Activated CD4-positive, alpha-beta T cell treated with anti-CD3 and anti-CD28 coated beads, Interleukin-2, amount 50 U/mL, for 16 hours (primary cell): ENCODE data around the gene ARFGAP1.
"Not testable (repeated sequence)": the region's sequence is repeated elsewhere in the genome, so short reads cannot be mapped to it uniquely, and the experiment has no call there.

Experiments
- DNase-seq: peaks from one replicate; pipeline ENCODE4 v3.0.0-alpha.2; 2020

ARFGAP1 gene

DNA sequence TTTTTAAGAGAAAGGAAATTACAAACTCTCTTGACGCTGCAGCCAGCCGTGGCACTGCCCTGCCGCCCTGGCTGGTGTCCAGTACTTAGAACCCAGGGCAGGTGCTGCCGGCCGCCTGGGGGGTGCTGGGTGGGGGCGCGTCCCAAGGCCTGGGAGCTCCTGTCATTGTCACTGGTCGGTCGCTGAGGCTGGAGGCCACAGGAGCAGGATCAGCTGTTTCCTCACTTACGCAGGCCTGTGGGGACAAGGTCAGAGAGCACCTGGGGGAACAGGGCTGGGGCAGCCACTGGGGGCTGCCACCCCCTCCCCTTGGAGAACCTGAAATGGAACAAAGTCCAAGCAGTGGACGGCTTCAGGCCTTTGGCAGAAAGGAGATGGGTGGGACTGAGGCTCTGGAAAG lies 31.3 kb upstream of the ARFGAP1 start:
- no peak for DNase-seq

DNA sequence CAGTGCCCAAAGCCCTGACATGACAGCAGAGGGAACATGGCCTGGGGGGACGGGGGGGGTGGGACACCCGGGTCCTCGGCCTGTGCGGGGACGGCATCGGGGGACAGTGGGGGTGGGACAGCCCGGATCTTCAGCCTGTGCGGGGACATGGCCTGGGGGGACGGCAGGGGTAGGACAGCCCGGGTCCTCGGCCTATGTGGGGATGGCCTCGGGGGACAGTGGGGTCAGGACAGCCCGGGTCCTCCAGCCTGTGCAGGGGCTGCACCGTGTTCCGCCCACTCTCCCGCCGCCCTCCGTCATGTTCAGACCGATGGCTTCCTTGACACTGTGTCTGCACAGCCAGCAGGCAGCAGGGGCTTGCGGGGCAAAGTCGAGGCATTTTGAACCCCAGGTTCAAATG lies 29.9 kb upstream of the ARFGAP1 start:
- no peak for DNase-seq

DNA sequence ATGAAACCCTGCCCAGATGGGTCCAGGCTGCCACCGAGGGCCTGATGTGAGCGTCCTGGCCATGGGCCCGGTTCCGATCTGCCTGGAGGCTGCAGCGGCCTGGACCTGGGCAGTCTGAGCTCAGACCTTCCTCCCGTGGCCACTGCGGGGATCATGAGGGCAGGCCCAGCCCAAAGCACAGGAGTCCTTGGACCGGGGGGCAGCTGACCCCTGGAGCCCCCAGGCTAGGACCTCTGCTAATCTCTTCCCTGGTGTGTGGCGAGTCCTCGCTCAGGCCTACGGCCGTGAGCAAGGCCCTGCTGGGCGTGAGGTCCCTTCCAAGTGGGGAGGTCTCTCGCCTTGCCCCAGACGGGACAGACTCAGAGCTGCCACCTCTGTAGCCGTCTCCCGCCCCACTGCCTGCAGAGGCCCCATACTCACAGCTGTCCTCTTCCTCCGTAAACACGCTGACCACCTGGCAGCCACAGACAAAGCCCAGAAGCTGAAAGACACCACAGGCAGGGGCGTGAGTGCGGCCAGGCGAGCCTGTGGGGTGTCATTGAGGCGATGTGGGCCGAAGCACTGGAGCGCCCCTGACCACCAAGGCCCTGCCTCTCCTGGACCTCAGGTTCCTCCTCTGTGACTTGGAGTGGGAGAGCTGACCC lies 28.9 kb upstream of the ARFGAP1 start:
- no peak for DNase-seq

DNA sequence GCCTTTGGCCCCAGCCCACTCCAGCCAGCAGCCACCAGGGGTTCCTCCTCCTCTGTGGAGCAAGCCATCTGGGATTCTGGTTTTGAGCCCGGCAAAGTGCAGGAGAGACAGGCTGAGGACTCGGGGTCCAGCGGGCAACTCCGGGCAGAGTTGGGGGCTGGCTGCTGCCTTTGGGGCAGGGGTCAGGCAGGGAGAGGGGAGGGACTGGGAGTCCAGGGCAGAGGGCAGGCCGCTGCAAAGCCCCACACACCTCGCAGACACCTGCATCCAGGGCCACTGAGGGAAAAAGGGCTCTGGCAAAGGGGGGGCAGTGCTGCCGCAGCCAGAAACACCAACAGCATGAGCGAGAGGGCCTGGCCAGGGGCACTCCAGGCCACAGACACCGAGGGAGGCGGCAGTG lies 28.1 kb upstream of the ARFGAP1 start:
- DNase-seq = no peak

DNA sequence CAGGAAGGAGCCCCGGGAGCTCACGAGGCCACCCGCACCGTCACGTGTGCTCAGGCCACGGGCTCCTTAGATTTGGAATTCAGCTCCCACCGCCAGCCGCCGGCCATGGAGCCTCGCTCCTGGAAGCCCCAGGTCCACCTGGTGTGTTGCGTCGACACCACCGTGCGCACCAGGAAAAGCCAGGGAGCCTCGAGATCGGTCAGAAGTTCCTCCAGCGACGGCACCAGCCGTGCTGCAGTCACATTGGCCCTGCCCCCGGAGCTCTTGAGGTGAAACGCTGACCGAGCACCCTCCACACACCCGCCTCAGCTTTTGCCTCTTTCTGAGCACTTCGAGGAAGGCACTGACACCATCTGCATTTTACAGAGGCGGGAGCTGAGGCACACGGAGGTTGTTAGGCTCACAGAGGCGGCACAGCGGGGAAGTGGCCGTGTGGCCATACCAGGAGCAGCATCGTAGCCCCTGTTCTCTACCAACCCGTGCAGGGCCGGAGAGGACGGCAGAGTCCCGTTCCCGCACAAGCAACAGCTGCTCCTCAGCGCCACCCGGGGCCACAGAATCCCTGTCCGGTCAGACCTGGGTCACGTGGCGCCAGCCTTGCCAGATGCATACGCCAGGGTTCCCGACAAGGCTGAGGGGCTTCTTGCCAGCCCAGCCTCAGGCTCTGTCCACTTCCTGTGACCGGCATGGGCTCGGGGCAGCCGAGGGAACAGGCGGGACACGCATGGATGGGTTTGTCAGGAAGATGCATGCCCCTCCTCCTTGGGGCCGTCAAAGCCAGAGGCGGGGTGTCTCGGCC lies 25.9 kb upstream of the ARFGAP1 start:
- DNase-seq = no peak

DNA sequence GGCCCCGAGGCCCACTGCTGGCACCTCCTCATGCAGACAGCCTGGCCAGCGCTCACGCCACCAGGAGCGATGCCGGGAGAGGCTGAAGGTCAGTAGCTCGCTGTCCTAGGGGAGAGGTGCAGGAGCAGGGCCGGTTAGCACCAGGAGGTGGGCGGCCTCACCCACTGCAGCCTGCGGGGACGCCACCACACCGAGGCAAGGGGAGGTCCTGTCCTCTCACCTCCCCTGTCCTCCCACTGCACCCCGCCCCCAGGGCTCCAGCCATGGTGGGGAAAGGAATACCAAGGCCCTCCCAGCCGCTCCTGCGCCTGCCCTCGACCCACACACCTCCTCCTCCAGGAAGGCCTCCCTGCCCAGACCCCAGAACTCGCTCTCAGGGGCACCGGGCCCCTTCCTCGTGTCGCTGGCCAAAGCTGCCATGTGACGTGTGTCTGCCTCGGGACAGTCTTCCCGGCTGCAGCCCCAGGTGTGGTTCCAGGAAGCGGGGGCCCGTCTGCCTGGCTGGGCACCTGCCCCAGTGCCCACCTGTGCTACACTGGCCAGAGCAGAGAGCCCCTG lies 24.9 kb upstream of the ARFGAP1 start:
- DNase-seq = no peak

DNA sequence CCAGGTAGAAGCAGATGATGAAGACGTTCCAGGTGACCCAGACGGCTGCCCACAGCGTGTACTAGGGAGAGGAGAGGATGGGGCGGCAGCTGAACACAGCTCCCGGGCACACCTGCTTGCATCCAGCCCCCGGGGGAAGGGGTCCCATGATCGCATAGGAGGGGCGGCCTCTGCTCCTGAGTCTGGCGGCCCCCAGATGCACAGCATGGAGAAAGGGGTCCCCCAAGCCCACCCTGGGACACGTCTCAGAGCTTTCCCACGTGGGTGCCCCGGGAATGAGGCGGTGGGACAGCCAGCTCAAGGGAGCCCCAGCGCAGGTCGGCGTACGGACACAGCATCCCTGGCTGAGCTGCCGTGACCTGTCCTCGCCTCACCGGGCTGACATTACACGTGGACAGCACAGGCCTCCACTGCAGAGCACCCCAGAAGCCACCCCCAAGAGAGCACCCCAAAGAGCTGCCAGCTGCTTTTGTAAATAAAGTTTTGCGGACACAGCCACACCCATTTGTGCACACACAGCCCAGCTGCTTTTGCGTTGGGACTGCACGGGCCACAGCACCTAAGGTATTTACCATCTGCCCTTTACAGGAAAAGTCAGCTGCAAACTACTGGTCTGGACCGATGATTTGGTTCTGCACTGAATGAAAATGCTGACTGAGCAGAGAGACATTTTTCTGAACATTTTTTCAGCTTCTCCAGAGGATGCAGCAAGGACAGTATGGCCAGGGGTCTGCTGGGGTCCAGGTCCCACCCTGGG lies 23.6 kb upstream of the ARFGAP1 start:
- no peak for DNase-seq

DNA sequence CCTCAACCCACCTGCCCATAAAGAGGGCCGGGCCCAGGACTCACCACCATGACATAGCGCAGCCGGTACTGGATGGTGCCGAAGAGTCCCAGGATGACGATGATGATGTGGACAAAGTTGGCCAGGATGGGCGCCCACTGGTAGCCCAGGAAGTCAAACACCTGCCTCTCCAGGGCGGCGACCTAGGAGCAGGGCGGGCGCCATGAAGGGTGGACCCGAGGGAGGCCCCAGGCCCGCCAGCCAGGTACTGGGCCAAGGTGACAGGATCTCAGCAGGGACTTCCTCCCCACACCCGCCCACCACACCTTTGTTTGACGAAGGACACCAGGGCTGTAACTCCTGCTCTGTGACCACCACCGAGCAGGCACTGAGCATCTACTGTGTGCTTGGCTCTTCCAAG lies 22.7 kb upstream of the ARFGAP1 start:
- no peak for DNase-seq

DNA sequence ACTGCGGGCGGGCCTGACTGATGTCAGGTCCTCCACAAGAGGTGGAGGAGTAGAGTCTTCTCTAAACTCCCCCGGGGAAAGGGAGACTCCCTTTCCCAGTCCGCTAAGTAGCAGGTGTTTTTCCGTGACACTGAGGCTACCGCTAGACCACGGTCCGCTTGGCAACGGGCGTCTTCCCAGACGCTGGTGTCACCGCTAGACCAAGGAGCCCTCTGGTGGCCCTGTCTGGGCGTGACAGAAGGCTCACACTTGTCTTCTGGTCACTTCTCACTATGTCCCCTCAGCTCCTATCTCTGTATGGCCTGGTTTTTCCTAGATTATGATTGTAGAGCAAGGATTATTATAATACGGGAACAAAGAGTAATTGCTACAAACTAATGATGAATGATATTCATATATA lies 21.3 kb upstream of the ARFGAP1 start:
- DNase-seq = not testable (repeated sequence)

DNA sequence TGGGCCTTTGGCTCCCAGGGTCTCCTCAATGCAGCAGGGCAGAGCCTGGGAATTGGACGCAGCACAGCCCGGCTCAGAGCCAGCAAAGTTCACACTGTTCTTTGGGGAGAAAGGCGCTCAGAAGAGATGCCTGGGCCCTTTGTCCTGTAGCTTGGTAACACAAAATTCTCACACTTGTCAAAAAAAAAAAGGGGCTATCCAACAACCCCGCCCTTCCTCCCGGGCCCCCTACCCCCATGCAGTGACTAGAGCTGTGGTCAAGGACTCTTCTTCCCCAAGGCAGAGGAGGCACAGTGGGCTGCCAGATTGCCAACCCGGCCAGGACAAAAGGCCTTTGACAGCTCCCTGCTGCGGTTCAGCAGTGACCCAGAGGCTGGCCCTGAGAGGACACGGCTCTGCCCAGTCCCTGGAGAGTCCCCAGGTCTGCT lies 20.3 kb upstream of the ARFGAP1 start:
- no peak for DNase-seq

DNA sequence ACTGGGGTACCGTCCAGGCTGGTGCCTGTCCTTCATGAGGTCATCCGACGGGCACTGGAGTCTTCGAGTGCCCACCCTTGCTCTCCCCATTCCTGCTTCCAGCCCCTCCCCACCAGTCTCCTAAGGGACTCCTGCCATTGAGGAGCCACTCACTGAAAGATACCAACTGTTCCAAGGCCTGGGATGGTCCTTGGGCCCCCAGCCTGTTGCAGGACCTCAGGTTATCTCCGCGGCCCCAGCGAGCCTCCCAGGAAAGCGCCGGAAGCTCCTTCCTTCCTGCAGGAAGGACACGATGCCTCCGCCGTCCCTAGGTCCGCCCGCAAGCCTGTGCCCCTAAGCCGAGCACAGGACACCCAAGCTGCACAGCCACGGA lies 19.6 kb upstream of the ARFGAP1 start:
- no peak for DNase-seq

DNA sequence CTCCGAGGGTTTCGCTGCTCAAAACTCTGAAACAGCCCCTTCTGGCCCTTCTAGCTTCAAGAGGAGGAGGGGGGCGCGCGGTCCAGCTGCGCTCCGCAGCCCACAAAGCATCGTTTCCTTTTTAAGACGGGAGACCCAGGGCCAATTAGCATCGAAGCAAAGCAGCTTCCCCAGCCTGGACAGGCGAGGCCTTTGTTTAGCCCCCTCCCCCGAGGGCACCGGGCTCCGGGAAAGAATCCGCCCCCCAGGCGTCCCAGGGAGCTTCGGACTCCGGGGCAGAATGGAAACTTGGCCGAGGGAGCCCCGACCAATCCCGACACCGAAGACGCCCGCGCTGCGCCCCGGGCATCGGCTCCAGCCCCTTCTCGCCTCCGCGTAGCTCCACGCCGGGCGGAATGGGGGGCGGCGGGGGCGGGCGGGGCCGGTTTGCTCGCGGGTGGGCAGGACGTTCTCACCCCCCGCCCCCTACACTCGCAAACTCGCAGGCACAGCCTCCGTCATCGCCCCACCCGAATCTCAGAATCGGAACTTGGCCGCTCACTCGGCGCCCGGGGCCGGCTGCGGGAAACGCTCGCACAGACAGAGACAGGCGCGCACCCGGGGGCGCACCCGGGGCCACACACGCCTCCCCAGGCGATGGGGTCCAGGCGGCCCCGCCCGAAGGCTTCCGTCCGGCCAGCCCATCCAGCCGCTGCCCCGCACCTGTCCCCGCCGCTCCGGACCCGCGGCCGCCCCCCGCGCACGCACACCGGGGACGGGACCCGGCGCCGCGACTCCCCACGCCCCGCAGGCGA lies 19.0 kb upstream of the ARFGAP1 start:
- DNase-seq = no peak

DNA sequence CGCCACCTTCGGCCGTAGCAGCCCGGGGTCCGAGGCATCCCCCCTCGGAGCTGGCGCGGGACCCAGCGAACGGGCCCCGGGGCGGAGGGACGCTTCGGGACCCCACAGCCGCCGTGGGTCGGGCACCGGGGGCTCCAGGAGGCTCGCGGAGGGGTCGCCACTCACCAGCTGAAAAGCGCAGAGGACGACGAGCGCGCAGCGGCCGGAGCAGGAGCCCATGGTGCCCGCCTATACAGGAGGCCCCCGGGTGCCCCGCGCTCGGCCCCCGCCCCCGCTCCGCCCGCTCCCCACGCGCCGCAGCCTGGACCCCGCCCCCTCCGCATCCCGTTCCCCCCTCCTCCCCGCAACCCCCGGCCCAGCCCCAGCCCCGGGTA lies 18.4 kb upstream of the ARFGAP1 start, which contains the start of gene NKAIN4:
TSS of gene NKAIN4 (minus strand) at position 232 of the 374 bp plus-strand sequence. CDS start at position 219, 13 bp downstream.
- DNase-seq = no peak

DNA sequence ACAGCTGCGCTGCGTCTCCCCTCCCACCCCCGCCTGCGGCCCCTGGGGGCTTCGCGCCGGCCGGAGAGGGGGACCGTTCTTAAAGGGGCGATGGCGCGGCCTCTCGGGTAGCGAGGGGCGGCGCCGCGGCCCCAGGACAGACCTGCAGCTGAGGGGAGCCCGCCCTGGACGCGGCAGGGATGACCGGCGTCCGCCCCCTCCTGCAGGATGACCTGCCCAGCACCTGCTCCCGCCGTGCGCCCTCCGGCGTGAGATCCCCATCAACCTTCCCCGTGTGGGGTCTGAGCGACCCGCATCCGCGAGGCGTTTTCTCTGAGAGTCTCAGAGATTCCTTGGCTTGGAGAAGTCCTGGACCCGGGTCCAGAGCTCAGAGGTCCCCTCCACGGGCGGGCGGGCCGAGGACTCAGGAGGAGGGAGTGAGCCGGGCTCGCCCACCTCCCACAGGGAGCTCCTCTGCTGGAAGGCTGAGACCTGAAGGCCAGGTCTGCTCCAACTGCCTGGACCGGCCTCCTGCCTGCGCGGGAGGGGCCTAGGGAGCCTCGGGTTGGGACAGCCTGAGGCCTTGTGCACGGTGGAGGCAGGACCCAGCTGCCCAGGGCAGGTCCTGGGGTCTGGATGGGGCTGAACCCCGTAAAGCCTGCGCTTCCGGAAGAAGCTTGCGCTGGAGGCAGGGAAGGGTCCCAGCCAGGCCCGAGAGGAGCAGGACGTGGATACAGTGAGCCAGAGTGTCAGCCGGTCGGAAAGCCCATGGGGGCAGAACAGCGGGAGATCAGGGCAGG lies 17.8 kb upstream of the ARFGAP1 start:
- no peak for DNase-seq

DNA sequence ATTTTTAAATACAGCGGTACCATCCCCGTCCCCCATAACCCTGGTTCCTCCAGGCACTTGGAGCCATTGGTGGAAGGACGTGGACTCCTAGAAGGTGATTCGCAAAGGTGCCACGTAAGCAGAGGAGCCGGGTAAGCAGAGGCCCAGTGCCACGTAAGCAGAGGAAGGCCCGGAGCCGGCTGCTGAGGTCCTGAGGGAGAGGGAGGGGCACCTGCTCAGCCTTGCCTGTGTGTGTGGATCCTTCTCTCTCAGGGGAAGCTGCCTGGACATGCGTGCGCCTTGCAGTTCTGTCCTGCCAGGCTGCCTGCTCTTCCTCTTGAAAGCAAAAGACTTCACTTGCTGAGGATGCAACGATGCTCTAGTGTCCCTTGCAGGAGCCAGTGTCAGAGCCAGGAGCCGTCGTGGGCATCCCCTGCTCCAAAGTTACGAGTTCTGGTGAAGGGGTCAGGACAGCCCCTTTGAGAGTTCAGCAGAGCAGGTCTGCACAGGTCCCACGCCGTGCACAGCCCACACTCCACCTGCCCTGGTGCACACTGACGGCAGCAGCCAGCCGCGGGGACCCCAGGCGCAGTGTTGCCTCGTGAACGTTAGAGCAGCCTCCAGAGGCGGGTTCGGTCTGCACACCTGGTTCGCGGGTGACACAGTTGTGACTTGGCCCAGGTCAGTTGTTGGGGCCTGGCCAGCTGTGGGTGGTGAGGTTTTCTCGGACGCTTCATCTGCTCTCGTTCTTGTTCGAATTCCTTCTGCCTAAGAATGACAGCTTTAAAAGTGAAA lies 16.5 kb upstream of the ARFGAP1 start:
- DNase-seq = no peak

DNA sequence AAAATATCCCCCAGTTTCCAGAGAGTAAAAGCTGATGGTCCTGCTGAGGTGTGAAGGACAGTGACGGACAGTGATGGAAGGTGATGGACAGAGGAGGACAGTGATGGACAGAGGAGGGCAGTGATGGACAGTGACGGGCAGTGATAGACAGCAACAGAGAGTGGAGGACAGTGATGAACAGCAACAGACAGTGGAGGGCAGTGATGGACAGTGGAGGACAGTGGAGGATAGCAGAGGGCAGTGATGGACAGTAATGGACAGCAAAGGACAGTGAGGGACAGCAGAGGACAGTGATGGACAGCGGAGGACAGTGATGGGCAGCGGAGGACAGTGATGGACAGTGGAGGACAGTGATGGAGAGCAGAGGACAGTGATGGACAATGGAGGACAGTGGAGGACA lies 15.7 kb upstream of the ARFGAP1 start:
- DNase-seq = no peak

DNA sequence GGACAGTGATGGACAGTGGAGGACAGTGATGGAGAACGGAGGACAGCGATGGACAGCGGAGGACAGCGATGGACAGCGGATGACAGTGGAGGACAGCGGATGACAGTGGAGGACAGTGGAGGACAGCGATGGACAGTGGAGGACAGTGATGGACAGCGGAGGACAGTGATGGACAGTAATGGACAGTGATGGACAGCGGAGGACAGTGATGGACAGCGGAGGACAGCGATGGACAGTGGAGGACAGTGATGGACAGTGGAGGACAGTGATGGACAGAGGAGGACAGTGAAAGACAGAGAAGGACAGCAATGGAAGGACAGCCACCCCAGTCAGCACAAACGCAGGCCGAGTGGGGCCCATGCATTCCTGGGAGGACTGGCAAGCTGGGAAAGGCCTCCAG lies 15.0 kb upstream of the ARFGAP1 start:
- DNase-seq = no peak

DNA sequence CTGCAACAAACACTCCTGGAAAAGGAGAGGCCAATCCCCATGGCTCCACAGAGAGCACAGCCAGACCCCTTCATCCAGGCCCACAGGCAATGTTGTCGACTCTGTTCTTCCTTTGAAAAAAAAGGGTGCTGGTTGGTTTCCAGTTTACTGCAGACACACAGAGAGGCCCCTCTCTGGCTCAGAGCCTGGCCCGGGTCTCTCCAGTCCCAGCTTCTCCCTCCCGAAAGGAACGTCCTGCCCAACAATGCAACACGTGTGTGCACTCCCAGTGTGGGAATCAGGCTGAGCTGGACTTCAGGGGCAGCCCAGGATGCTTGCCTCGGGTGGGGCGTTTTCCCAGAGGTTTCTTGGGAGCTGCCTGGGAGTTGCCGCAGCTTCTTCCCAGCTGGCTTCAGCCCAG lies 13.8 kb upstream of the ARFGAP1 start:
- no peak for DNase-seq

DNA sequence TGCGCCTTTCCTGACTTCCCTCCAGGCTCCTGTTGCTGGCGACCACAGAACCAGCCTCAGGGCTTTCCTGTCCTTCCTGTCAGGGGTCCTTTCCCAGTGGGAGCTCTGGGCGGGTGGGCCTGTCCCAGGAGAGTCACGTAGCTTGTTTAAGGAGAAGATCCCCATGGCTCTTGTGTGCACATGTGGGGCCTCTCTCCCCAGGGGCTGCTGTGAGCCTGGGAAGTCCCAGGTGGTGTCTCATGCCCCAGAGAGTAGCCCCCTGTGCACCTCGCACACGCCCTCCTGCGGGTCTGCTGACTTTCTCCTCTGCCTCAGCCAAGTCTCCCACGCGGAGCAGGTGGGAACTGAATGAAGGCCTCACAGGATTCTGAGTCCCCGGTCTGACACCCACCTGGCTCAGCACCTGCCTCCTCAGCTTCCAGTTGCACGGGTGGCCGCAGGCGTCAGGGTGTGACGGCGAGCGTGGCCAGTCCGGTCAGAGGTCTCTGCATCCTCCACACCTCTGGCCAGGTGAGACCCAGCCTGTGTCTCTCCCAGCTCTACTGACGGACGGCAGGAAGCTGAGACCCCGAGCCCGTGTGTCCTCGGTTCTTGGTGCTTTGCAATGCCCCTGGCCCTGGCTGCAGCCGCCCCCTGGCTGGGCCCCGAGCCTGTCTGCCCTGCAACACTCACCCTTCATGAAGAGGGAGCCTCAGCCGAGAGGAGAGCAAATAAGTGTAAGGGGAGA lies 12.7 kb upstream of the ARFGAP1 start:
- DNase-seq = no peak

DNA sequence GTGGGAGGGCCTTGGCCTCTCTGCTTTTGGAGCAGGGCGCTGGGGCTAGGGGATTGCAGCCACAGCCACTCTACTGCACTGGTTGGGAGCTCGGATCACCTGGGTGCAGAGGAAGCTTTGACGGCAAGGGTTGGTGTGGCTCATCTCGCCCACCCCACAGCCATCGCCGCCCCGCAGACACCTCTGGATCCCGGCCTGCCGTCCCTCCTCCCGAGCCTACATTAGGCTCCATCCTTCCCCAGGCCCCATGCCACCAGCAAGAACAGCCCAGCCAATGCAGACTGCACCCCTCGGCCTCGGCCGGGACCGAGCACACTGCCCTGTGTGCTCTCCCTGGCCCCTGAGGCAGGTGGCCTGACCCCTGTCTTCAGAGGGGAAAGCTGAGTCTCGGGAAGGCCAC lies 12.1 kb upstream of the ARFGAP1 start:
- no peak for DNase-seq
